ENCODE results near the gene JMY. TPM values are rescaled to one million over a fixed set of nuclear protein-coding genes. Genes with fewer than 3 reads are reported as not detected.

The JMY gene
- polyA plus RNA-seq, 2 of the 4 experiments (the other 2 are of a cell fraction), result 4.2 to 5.0 TPM

DNA sequence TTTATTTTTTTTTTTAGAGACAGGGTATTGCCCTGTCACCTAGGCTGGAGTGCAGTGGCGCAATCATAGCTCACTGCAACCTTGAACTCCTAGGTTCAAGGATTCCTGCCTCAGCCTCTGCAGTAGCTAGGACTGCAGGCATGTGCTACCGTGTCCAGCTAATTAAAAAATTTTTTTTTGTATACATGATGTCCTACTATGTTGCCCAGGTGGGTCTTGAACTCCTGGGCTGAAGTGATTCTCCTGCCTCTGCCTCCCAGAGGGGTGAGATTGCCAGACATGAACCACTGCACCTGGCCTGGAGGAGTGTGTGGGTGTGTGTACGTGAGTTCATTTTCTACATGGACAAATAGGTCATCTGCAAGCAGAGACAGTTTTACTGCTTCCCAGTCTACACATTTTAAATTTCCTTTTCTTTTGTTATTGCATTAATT lies 33.8 kb downstream of the JMY start:
- Histone ChIP-seq H3K4me1 (no peaks in the 10 kb centered on the region), H3K9me3 (no peaks in the 10 kb centered on the region), H3K27ac (no peak overlapping the region), H3K4me2 (no peak overlapping the region), H3K4me3 (no peak overlapping the region)
- POLR2A ChIA-PET, result no interaction called here
- TF ChIP-seq CBX8 (IDR thresholded peaks at IDR 0.05), result no peak
- TF ChIP-seq RCOR1 (IDR thresholded peaks at IDR 0.05; ENCODE audit: low read depth, low read length), result no peak
- no peak for TF ChIP-seq MYC (IDR thresholded peaks at IDR 0.05; ENCODE audit: borderline replicate concordance, low read length)
- TF ChIP-seq GATA3 (IDR thresholded peaks at IDR 0.05; ENCODE audit: borderline replicate concordance), result no peak
- TF ChIP-seq CHD4 (IDR thresholded peaks at IDR 0.05; ENCODE audit: borderline replicate concordance), result no peak
- no peak for TF ChIP-seq FOSL2 (IDR thresholded peaks at IDR 0.05)
- no peak for TF ChIP-seq FOSL2 (CRISPR knock-in tag; IDR thresholded peaks at IDR 0.05)
- no peak for FAIRE-seq
- ATAC-seq, result no peak
- CTCF ChIA-PET, result interaction anchor here (0.7 to 1.9 kb wide), 4 partner anchors 13 to 20 kb away, joined by 3 to 5 read pairs (median 3); no protein-coding TSS in a partner anchor
- DNase-seq (ENCODE audit: low read depth in 1 of 2, low spot score in 1 of 2), result no peak
- WGBS (ENCODE audit: missing lambda C conversion rate), result 89% methylated on average over 3 of the region's 3 CpGs

DNA sequence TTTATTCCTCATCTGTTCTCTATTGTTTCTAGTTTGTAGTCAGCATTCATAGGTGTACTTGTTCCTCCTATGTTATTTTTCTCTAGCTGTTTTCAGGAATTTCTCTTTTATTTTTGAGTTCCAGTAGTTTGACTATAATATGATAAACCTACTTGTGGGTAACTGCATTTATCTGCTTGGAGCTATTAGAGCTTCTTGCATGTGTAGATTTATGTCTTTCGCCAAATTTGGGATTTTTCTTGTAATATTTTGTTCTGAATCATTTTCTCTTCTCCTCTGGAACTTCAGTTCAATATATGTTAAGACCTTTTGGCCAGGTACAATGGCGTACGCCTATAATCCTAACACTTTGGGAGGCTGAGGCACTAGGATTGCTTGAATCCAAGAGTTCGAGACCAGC lies 37.4 kb downstream of the JMY start:
- no peaks in the 10 kb centered on the region for H3K9me3 ChIP-seq
- TF ChIP-seq NPAS2 (CRISPR knock-in tag; IDR thresholded peaks at IDR 0.05; ENCODE audit: borderline replicate concordance) (no peak), MAZ (IDR thresholded peaks at IDR 0.05; ENCODE audit: borderline replicate concordance, low read depth, low read length) (no peak), ZNF302 (CRISPR knock-in tag; IDR thresholded peaks at IDR 0.05) (no peak), HEYL (CRISPR knock-in tag; IDR thresholded peaks at IDR 0.05) (no peak), GATA3 (IDR thresholded peaks at IDR 0.05; ENCODE audit: borderline replicate concordance) (no peak), RNF2 (IDR thresholded peaks at IDR 0.05; ENCODE audit: borderline replicate concordance, low read depth) (no peak), RFX5 (IDR thresholded peaks at IDR 0.05) (no peak), CBX2 (IDR thresholded peaks at IDR 0.05; ENCODE audit: borderline replicate concordance, low read depth) (no peak), ZSCAN20 (CRISPR knock-in tag; IDR thresholded peaks at IDR 0.05) (no peak), KDM5A (IDR thresholded peaks at IDR 0.05) (no peak), KDM1A (IDR thresholded peaks at IDR 0.05; ENCODE audit: low read depth) (no peak), MAFK (IDR thresholded peaks at IDR 0.05; ENCODE audit: partially characterized antibody) (no peak), RARB (CRISPR knock-in tag; IDR thresholded peaks at IDR 0.05) (no peak)
- TF ChIP-seq, protein P1, sequence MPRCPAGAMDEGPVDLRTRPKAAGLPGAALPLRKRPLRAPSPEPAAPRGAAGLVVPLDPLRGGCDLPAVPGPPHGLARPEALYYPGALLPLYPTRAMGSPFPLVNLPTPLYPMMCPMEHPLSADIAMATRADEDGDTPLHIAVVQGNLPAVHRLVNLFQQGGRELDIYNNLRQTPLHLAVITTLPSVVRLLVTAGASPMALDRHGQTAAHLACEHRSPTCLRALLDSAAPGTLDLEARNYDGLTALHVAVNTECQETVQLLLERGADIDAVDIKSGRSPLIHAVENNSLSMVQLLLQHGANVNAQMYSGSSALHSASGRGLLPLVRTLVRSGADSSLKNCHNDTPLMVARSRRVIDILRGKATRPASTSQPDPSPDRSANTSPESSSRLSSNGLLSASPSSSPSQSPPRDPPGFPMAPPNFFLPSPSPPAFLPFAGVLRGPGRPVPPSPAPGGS (IDR thresholded peaks at IDR 0.05), result no peak
- TF ChIP-seq, protein P2, sequence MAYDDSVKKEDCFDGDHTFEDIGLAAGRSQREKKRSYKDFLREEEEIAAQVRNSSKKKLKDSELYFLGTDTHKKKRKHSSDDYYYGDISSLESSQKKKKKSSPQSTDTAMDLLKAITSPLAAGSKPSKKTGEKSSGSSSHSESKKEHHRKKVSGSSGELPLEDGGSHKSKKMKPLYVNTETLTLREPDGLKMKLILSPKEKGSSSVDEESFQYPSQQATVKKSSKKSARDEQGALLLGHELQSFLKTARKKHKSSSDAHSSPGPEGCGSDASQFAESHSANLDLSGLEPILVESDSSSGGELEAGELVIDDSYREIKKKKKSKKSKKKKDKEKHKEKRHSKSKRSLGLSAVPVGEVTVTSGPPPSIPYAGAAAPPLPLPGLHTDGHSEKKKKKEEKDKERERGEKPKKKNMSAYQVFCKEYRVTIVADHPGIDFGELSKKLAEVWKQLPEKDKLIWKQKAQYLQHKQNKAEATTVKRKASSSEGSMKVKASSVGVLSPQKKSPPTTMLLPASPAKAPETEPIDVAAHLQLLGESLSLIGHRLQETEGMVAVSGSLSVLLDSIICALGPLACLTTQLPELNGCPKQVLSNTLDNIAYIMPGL (CRISPR knock-in tag; IDR thresholded peaks at IDR 0.05; ENCODE audit: borderline replicate concordance), result no peak
- no peak overlapping the region for H3K4me3 ChIP-seq
- FAIRE-seq (no peak), DNase-seq (ENCODE audit: low read depth in 1 of 2, low spot score in 1 of 2) (no peak), ATAC-seq (no peak)
- WGBS (ENCODE audit: missing lambda C conversion rate), result 91% methylated on average over 4 of the region's 4 CpGs
- H3K27ac ChIP-seq, result no peak overlapping the region
- no peaks in the 10 kb centered on the region for H3K4me1 ChIP-seq
- ChIA-PET POLR2A (no interaction called here), CTCF (no interaction called here)
- no peak overlapping the region for H3K4me2 ChIP-seq

DNA sequence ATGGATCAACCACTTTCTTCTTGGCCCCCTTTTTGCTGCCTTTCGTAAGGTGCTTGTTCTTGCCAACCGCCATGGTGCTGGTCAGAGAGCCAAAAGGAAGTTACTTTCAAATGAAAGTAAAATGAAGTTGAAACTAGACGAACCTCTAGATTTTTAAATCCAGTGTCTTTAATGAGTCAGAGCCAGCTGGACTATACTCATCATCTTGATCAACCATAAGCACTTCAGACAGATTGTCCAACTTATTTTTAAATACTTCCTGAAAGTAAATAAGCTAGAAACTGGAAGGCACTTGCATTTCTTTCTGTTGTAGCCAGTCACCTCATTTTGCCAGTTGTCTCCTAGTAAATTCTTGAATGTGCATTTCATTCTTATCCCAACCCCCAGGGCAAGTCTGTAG lies 48.9 kb downstream of the JMY start:
- WGBS (ENCODE audit: missing lambda C conversion rate), result 92% methylated on average over 3 of the region's 3 CpGs
- H3K27ac ChIP-seq, result no peak overlapping the region
- no peaks in the 10 kb centered on the region for H3K4me1 ChIP-seq
- H3K4me2 ChIP-seq, result no peak overlapping the region
- no peak for FAIRE-seq
- no peak for DNase-seq (ENCODE audit: low read depth in 1 of 2, low spot score in 1 of 2)
- H3K9me3 ChIP-seq, result no peaks in the 10 kb centered on the region
- no peak for ATAC-seq
- POLR2A ChIA-PET, result no interaction called here
- H3K4me3 ChIP-seq, result no peak overlapping the region
- CTCF ChIA-PET, result no interaction called here
- TF ChIP-seq, protein P3, sequence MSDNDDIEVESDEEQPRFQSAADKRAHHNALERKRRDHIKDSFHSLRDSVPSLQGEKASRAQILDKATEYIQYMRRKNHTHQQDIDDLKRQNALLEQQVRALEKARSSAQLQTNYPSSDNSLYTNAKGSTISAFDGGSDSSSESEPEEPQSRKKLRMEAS (IDR thresholded peaks at IDR 0.05), result no peak
- no peak for TF ChIP-seq NFE2L2 (conservative IDR thresholded peaks at IDR 0.05; ENCODE audit: low read length)
- no peak for TF ChIP-seq ZNF302 (CRISPR knock-in tag; IDR thresholded peaks at IDR 0.05)
- TF ChIP-seq, protein P4, sequence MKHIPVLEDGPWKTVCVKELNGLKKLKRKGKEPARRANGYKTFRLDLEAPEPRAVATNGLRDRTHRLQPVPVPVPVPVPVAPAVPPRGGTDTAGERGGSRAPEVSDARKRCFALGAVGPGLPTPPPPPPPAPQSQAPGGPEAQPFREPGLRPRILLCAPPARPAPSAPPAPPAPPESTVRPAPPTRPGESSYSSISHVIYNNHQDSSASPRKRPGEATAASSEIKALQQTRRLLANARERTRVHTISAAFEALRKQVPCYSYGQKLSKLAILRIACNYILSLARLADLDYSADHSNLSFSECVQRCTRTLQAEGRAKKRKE (CRISPR knock-in tag; IDR thresholded peaks at IDR 0.05; ENCODE audit: low read depth), result no peak
- TF ChIP-seq HDAC2 (IDR thresholded peaks at IDR 0.05), result no peak
- TF ChIP-seq RAD21 (conservative IDR thresholded peaks at IDR 0.05 in 1 of 2, IDR thresholded peaks at IDR 0.05 in 1 of 2), result no peak
- TF ChIP-seq MAFK (IDR thresholded peaks at IDR 0.05; ENCODE audit: partially characterized antibody), result no peak
- TF ChIP-seq FOSL2 (IDR thresholded peaks at IDR 0.05), result no peak
- no peak for TF ChIP-seq FOSL2 (CRISPR knock-in tag; IDR thresholded peaks at IDR 0.05)
- TF ChIP-seq, protein P1 (IDR thresholded peaks at IDR 0.05), result no peak
- TF ChIP-seq FOXS1 (CRISPR knock-in tag; IDR thresholded peaks at IDR 0.05), result no peak
- TF ChIP-seq, protein P5, sequence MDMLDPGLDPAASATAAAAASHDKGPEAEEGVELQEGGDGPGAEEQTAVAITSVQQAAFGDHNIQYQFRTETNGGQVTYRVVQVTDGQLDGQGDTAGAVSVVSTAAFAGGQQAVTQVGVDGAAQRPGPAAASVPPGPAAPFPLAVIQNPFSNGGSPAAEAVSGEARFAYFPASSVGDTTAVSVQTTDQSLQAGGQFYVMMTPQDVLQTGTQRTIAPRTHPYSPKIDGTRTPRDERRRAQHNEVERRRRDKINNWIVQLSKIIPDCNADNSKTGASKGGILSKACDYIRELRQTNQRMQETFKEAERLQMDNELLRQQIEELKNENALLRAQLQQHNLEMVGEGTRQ (IDR thresholded peaks at IDR 0.05), result no peak
- TF ChIP-seq PHF8 (IDR thresholded peaks at IDR 0.05; ENCODE audit: borderline replicate concordance, low read depth), result no peak
- TF ChIP-seq EHMT2 (IDR thresholded peaks at IDR 0.05; ENCODE audit: low read depth), result no peak
- no peak for TF ChIP-seq RCOR1 (IDR thresholded peaks at IDR 0.05; ENCODE audit: low read depth, low read length)

Data from A549 (cell line).